ENCODE results near the gene KRT10.

DNA sequence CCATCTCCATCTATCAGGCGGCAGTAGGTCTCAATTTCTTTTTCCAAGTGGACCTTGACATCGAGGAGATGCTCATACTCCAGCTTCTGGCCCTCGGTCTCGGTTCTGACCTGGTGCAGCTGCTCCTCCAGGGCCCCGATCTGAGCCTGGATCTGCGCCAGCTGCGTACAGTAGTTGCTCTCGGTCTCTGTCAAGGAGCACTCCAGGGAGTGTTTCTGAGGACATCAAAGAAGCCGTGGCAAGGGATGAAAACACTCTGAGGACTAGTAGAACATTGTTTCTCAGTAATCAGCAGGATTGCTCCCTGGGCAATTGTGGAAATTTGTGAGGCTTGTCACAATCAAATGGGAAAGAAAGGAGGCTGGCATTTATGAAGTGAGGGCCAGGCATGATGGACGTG lies 28.6 kb downstream of the KRT10 start:
- TF ChIP-seq, protein P1, sequence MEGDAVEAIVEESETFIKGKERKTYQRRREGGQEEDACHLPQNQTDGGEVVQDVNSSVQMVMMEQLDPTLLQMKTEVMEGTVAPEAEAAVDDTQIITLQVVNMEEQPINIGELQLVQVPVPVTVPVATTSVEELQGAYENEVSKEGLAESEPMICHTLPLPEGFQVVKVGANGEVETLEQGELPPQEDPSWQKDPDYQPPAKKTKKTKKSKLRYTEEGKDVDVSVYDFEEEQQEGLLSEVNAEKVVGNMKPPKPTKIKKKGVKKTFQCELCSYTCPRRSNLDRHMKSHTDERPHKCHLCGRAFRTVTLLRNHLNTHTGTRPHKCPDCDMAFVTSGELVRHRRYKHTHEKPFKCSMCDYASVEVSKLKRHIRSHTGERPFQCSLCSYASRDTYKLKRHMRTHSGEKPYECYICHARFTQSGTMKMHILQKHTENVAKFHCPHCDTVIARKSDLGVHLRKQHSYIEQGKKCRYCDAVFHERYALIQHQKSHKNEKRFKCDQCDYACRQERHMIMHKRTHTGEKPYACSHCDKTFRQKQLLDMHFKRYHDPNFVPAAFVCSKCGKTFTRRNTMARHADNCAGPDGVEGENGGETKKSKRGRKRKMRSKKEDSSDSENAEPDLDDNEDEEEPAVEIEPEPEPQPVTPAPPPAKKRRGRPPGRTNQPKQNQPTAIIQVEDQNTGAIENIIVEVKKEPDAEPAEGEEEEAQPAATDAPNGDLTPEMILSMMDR (IDR thresholded peaks at IDR 0.05), result no peak
- no peak for TF ChIP-seq POLR2A (IDR thresholded peaks at IDR 0.05)
